Ovary (tissue), 3 donors: ENCODE measurements around the gene CHFR.

Source experiments
- CTCF ChIP-seq, 3 donors: fragments of 450-650 bp in 2 of 3; fragments of 200-600 bp in 1 of 3; IDR thresholded peaks; one replicate each; pipeline versions ENCODE4 v1.5.1 to v1.8.0; 2016 to 2022; ENCODE audit warnings: antibody characterized with exemption in 3 of 3, mild to moderate bottlenecking in 1 of 3
- POLR2A ChIP-seq: fragments of 450-650 bp; IDR thresholded peaks from one replicate; pipeline ENCODE4 v1.6.1; 2017; ENCODE audit warnings: antibody characterized with exemption, mild to moderate bottlenecking, moderate library complexity
- donor health status: DM: no; HTN: no; CAD: no.

- TF ChIP-seq CTCF (IDR thresholded peaks at IDR 0.05) (no peak), POLR2A (no peak)
Measured at GRCh38 chr12:132837693-132838409, 49.6 kb downstream of the CHFR start.
